T follicular helper cell (primary cell): ENCODE measurements around the gene PRDM1.

Source experiments
- DNase-seq: peaks from one replicate; pipeline ENCODE4 v3.0.0-alpha.2; 2020; ENCODE audit warnings: low read depth

The PRDM1 gene

GRCh38 chr6:106116125-106116832 is 30.1 kb downstream of the PRDM1 start:
- no peak for DNase-seq

DNA sequence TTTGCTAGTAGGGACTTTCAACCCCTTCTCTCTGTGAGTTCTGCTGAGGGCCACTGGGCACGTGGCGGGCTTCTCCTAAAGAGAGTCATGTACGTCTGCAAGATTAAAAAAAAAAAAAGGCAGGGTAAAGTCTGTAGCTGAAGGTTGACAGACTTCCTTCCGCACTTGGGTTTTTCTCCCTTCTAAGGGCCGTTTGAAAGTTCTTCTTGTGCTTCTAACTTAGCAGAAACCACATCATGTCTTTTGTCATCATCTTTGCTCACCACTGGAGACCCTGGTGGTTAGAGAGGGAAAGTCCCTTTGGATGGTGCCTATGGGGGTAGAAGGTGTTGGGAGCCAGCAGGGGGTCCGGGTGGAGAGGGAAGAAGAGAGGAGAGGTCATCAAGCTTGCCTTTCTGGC is 31.4 kb downstream of the PRDM1 start:
- DNase-seq: peak; percentile 48

DNA sequence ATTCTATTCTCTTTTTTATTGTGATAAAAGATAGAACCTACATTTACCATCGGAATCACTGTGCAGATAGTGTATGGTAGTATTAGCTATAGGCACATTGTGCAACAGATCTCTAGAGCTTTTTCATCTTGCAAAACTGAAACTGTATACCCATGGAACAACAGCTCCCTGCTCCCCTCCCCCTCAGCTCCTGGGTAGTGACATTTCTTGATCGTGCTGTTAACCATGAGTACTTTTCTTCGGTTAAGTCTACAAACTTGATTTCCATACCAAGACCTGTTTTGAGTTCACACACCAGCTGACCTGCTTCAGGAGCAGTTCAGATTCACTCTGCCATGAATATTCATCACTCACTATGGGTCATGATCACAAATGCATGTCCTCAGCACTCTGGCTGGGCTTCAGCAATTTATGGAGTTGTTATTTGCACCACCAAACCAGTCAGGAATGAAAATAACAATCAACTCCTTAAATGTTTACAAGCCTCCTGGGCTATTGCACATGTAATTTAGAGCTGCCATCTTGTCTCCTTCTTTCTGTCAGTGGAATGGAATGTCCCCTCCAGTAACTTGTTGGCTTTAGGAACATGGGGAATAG is 32.8 kb downstream of the PRDM1 start:
- DNase-seq: no peak

DNA sequence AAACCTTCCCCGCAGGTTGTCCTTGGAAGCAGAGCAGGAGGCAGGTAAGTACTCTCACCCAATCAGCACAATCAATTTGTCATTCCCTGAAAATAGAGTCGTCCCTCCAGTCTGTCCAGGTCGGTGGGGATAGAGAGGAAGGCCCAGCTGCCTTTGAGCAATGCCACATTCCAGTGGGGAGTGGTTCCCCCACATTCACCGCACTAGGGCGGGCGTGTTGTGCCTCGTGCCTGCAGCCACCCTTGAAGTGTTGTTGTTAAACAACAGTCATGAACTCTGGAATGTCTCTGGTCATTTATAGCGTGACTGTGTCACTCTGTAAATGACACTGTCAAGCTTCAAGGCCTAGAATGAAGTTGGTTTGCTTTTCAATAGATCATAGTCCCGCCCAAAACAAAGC is 33.4 kb downstream of the PRDM1 start:
- no peak for DNase-seq

DNA sequence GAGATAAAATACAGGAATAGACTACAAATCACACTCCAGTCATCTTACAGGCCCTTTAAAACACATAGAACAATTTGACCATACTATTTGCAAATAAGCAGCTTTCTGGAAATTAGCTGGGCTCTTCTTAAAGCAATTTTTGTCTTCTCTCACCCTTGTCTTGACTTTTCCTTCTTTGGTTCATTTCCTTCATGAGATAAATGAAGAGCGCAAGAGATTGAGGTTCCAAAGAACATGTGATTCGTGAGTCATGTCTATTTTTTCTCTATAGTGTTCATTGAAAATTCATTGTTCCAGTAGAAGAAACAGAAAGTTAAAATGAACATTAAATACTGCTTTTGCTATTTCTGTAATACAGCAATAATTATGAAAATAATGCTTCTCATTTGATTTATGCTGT is 33.9 kb downstream of the PRDM1 start:
- no peak for DNase-seq

GRCh38 chr6:106120406-106120805 is 34.3 kb downstream of the PRDM1 start:
- DNase-seq: no peak

DNA sequence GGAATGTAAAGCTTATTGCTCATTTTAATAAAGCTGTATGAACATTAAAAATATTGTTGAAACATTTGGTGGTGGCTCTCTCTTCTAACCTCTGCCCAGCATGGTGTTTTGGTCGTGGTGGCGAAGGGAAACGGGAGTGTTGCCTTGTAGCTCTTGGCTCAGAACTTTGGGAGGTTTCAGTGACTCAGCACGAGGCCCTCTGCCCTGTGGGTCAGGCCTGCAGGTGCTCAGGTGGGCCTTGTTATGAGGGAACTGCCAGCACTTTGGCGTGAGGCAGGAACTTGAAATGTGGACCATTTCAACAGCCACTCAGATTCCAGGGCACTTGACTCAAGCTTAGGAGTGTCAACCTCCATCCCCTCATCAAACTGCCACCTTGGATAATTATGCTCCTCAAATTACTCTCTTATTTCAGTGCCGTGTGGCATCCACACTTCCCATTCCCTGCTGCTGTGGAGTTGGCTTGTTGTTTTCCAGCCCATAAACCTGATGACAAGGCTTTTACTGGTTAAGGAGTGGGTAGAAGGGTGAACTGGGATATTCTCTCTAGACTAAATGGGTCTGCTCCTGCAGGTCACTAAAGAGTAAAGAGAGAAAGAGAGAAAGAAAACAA is 36.3 kb downstream of the PRDM1 start:
- no peak for DNase-seq

GRCh38 chr6:106122938-106123656 is 37.0 kb downstream of the PRDM1 start:
- no peak for DNase-seq

- no peak for DNase-seq
These were observed 37.9 kb downstream of the PRDM1 start for GRCh38 chr6:106124015-106124414.

- DNase-seq: no peak
These were observed 38.6 kb downstream of the PRDM1 start for GRCh38 chr6:106124437-106125430.

DNA sequence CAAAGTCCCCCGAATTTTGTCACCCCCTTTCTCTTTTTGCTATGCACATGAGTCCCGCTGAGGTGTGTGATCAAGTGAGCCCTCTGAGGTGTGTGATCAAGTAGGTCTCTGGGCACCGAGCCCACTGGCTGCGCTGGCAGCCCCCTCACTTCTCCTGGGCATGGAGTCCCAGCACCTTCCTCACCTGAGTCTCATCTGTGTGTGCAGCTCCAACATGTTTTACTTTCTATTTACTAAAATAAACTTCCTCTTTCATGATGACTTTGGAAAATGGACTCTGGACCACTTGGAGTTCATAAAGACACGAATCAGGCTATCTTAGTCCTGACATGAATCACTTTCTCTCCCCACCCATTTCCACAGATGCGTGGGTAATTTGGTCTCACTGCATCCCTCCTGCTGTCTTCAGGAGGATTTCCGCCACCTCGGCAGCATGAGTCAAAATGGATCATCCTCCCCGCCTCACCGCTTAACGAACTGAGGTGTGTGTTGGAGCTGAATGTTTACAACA is 39.8 kb downstream of the PRDM1 start:
- no peak for DNase-seq

DNA sequence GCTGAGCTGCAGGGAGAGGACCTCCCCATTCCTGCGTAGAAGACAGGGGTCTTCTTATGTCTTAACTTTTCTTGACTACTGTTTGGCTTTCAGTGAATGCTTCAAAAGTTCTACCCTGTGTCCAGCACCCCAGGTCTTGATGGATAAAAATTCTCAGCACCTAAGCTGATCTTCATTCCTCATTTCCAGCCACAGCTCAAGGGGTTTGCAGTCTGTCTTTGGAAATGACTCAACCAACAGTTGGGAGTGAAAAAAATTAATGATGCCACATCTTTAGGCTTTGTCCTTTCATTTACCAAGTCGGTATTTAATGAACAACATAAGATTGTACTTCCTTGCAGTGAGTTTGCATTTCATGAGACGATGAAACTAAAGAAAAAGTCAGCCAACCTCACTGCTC is 40.3 kb downstream of the PRDM1 start:
- no peak for DNase-seq

DNA sequence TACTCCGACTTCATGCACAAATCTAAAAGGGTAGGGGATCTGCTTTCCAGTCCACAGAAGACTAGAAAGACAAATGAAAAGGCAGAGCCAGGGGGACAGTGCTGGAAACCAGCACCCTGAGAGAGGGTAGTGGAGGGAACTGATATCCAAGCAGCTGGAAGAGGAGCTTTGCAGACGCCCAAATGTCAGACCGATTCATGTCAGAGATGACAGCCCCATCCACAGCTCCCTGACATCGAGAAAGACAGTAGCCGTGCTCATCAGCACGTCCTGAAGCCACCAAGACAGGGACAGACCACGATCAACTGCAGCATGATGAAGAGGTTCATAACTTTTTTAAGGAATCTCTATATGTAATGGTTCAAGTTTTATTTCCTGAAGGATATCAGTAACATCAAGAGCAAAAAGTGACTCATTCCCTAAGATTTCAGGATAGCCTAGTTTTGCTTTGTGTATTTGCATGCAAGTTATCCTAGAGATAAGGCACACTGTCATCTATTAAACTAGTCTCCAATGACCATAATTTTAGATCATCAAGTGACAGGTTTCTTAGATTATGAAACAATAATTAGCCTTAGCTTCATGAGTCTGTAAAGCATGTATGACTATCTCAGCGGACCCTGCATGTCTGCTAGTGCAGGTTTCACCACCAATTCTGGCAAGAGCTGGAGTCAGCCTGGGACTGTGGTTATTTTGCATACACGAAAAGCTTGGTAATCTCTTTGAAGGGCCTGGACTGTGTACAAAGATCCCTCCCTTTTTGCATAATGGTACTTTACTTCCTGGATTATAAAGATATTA is 43.0 kb downstream of the PRDM1 start:
- no peak for DNase-seq

DNA sequence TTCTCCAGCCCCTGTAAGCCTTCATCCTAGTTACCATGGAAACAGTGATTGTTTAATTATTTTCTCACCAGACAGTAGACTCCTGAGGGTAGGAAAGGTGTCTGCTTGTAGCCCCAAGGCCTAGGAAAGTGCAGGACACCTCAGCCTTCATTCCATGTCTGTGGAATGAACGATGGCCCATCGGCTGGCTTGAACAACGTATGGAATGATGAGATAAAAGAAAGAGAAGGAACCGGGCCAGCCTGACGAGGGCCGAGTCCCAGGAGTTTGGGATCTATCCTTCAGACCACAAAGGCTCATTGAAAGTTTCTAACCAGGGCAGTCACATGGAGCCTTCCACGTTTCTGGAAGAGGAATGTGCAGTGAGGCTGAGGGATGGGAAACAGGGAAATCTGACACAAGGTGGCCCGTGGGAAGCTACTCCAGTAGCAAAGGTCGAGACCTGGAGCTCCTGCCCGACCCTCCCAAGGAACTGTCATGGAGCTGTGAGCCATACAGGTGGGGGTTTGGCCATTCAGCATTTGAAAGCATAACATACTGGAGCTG is 46.1 kb downstream of the PRDM1 start:
- DNase-seq: no peak

DNA sequence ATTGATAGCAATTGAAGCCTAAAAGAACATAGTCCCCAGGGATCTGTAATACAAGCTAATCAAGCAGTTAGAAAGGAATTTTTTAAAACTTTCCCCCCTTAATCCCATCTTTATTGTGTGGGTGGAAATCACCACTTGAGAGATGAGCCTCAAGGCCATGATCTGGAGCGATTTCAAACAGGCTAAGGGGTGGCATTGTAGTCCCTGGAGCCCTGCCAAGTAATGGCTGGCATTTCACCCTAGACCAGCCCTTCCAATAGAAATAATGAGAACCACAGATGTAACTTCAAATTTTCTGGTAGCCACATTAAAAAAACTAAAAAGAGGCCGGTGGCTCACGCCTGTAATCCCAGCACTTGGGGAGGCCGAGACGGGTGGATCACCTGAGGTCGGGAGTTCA is 46.9 kb downstream of the PRDM1 start:
- DNase-seq: no peak

DNA sequence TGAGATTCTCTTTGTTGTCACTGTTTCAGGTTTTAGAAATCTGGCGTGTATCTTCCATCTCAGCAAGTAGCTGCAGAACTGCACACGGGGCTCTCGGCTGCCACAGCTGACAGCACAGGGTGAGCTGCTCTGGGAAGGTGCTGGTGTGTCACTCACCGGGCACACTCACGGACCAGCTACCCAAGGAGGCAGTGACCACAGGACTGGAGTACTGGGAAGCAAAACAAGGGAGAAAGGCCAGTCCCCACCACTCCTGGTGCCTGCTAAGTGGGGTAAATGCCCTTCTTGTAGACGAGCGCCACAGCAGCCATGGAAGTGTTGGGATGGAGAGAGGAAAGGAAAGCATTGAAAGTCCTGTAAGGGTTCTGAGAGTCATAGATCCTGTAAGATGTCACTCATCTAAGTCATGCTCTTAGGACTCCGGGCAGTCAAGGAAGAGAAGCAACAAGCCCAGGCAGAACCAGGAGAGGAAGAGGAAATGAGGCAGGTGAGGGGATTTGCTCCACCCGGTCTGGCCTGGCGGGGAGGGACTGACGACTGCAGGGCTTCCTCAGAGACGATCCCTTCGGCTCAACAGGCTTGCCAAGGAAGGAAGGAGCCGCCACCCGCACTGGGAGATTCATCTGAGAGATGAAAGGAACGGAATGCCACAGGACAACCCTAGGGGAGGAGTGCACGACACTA is 48.1 kb downstream of the PRDM1 start:
- no peak for DNase-seq

GRCh38 chr6:106134906-106135634 is 48.9 kb downstream of the PRDM1 start:
- DNase-seq: no peak

DNA sequence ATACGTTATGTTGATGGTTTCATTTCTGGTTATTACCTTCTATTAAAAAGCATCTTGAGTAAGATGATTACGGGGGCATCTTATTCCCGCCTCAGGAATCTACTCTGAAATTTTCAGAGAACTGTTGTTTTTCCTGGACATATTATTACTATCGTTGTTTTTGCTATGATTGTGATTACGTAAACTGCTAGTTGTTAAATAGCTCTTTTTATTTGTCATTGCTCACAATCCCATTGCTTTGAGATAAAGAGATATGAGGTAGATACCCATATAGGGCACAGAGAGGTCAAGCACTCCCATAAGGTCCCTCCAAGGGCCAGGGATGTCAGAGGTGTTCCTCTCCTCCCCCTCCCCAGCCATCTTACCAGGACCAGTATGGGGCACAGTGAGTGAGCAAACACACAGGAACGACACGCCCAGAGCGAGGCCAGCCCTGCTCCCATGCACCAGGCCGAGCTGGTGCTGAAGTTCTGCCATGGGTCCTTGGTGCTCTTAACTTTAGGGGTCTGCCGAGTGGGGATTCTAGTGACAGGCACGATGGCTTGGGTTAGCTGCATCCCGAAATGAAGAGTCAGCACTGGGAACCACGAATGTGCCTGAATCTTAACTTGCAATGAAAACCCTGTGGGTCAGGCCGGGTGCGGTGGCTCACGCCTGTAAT is 49.9 kb downstream of the PRDM1 start:
- no peak for DNase-seq
